ENCODE data around the gene TNFAIP3.

DNA sequence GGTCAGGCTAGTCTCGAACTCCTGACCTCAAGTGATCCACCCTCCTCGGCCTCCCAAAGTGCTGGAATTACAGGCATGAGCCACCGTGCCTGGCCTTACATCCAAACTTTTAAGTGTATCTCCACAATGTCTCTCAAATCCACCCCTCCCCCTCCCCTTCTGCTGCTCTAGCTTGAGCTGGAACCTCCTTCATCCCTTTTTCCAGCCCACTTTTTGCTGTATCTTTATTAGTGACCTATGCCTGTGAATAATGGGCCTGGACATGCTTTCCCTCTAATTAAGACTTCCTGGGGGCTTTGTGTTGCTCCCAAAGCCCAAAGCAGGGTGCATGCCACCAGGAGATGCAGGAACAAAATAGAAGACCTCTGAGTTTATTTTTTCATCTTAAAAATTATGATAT lies 26.1 kb downstream of the TNFAIP3 start:
- TF ChIP-seq, protein P1, sequence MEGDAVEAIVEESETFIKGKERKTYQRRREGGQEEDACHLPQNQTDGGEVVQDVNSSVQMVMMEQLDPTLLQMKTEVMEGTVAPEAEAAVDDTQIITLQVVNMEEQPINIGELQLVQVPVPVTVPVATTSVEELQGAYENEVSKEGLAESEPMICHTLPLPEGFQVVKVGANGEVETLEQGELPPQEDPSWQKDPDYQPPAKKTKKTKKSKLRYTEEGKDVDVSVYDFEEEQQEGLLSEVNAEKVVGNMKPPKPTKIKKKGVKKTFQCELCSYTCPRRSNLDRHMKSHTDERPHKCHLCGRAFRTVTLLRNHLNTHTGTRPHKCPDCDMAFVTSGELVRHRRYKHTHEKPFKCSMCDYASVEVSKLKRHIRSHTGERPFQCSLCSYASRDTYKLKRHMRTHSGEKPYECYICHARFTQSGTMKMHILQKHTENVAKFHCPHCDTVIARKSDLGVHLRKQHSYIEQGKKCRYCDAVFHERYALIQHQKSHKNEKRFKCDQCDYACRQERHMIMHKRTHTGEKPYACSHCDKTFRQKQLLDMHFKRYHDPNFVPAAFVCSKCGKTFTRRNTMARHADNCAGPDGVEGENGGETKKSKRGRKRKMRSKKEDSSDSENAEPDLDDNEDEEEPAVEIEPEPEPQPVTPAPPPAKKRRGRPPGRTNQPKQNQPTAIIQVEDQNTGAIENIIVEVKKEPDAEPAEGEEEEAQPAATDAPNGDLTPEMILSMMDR (IDR thresholded peaks at IDR 0.05) = no peak
- TF ChIP-seq POLR2A (IDR thresholded peaks at IDR 0.05) = no peak

Data from uterus (tissue), 2 donors.